Aorta (tissue), 5 donors: ENCODE results near the gene CMBL. TPM values are rescaled to one million over a fixed set of nuclear protein-coding genes. Genes with fewer than 3 reads are reported as not detected.

Experiments used
- ATAC-seq: fragments of 200-7000 bp; cut with Tn5 transposase; one replicate; pipeline ENCODE4 v1.9.1; 2022; ENCODE audit warnings: moderate library complexity; ENCODE audit not compliant: low FRiP score
- DNase-seq, 2 donors: peaks; one replicate each; pipeline ENCODE4 v3.0.0-alpha.2; 2020
- H3K27ac ChIP-seq, 2 donors: one replicate each; pipeline ENCODE4 v1.5.1; 2013; ENCODE audit warnings: low read length in 2 of 2, mild to moderate bottlenecking in 2 of 2, moderate library complexity in 2 of 2, control low read depth in 1 of 2, inconsistent platforms in 1 of 2, low read depth in 1 of 2
- H3K27me3 ChIP-seq, 2 donors: one replicate each; pipeline ENCODE4 v1.6.1; 2013; ENCODE audit warnings: control low read depth in 1 of 2, low read length in 1 of 2, mild to moderate bottlenecking in 1 of 2, moderate library complexity in 1 of 2; ENCODE audit not compliant: insufficient read depth in 2 of 2, control insufficient read depth in 1 of 2
- H3K36me3 ChIP-seq, 2 donors: one replicate each; pipeline ENCODE4 v1.6.1; 2013; ENCODE audit warnings: control low read depth in 1 of 2, low read length in 1 of 2, mild to moderate bottlenecking in 1 of 2; ENCODE audit not compliant: insufficient read depth in 2 of 2, control insufficient read depth in 1 of 2
- H3K4me1 ChIP-seq, 2 donors: one replicate each; pipeline ENCODE4 v1.6.1; 2013; ENCODE audit warnings: low read length in 2 of 2, control low read depth in 1 of 2, mild to moderate bottlenecking in 1 of 2, moderate library complexity in 1 of 2; ENCODE audit not compliant: insufficient read depth in 2 of 2, control insufficient read depth in 1 of 2
- H3K4me3 ChIP-seq, 2 donors: one replicate each; pipeline ENCODE4 v1.5.1; 2013; ENCODE audit warnings: low read length in 2 of 2, control low read depth in 1 of 2, mild to moderate bottlenecking in 1 of 2
- H3K9me3 ChIP-seq: one replicate; pipeline ENCODE4 v1.6.1; 2013; ENCODE audit warnings: mild to moderate bottlenecking, low read length; ENCODE audit not compliant: control insufficient read depth
- WGBS, 2 donors: extraction: QIAGEN DNeasy Blood & Tissue Kit; methylation state at CpG; one replicate each; pipeline ENCODE4 v1.1.7; 2013; 5-methylcytosine and 5-hydroxymethylcytosine counted together
- intact Hi-C, 2 donors: fragments of 100-400 bp; cut with DNase I; formaldehyde crosslinking; loops; one replicate each; pipeline versions ENCODE4 v1.14.2 to v1.15.0; 2022
- polyA plus RNA-seq, 2 donors: library from polyadenylated mRNA; stranded (reverse); fragments of 200-250 nt; gene quantifications; one replicate each; pipeline ENCODE4 v1.2.3, GENCODE V29; 2013
- total RNA-seq, 2 donors: library from RNA; stranded (reverse); fragmentation: NEBNext Ultra II Directional; extraction: Animal tissue kit (Norgen Biotek cat#: 25700); gene quantifications; one replicate each; pipeline ENCODE4 v1.2.1, GENCODE V29; 2021
- donor health status: healthy with polysubstance abuse.
- donor health status: Bipolar disorder and iron deficiency.
- donor health status: DM: no; HTN: no; CAD: no.
- donor health status: DM: no; HTN: no; CAD: no.
- donor health status: DM: yes; HTN: yes; CAD: no.

CMBL gene
- total and polyA plus RNA-seq, 4 donors = 7.5 to 76.4 (median 19.8) TPM

DNA sequence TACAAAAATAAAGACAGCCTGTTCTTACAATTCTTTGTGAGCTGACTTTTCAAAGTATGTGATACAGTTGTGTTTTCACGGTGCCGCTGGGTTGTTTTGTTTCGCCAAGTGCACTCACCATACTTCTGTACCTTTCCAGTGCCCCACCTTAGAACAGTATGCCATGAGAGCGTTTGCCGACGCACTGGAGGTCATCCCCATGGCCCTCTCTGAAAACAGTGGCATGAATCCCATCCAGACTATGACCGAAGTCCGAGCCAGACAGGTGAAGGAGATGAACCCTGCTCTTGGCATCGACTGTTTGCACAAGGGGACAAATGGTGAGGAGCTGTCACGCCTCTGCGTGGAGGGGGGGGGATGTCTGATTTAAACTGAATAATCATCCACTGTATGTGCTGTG, 44.7 kb downstream of the CMBL start:
- DNase-seq = no peak
- Histone ChIP-seq H3K36me3 (peaks cover 2 to 20% of the 10 kb centered on the region in 2 donors), H3K9me3 (no peaks in the 10 kb centered on the region), H3K4me1 (no peaks in the 10 kb centered on the region), H3K27me3 (no peaks in the 10 kb centered on the region), H3K4me3 (no peak overlapping the region), H3K27ac (no peak overlapping the region)
- no peak for ATAC-seq
- WGBS, 2 donors = 92 to 93% methylated on average over 11 of the region's 11 CpGs
- intact Hi-C loops = no loop called here

DNA sequence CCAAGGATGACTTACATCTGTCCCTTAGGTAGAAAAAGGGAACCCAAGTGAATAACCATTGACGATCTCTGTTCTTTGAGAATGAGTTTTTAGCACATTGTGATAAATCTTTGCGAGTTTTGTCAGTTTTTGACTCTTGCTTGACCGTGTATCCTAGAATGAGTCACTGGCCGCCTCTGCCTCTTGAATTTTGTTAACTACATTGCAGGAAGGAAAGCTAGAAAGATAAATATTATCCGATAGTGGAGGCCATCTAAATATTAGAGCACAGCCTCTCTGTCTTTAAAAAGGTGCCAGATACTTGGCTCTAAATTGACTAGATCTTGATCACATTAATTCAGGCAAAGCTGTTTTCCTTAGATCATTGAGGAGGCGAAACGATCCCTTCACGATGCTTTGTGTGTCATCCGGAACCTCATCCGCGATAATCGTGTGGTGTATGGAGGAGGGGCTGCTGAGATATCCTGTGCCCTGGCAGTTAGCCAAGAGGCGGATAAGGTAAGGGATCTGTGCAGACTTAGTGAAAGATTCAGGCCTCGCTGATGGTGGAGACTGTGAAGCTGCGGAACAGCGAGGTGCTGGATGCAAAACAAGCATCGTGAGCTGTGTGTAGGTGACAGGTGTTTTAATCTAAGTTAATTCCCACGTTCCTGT, 45.5 kb downstream of the CMBL start:
- WGBS, 2 donors = 72 to 75% methylated on average over 18 of the region's 18 CpGs
- no peaks in the 10 kb centered on the region for H3K9me3 ChIP-seq
- peaks cover 2 to 20% of the 10 kb centered on the region in 2 donors for H3K36me3 ChIP-seq
- ATAC-seq (no peak), DNase-seq (no peak)
- intact Hi-C loops = no loop called here
- H3K27me3 ChIP-seq = no peaks in the 10 kb centered on the region
- no peak overlapping the region for H3K27ac ChIP-seq
- H3K4me3 ChIP-seq = no peak overlapping the region
- H3K4me1 ChIP-seq = no peaks in the 10 kb centered on the region

DNA sequence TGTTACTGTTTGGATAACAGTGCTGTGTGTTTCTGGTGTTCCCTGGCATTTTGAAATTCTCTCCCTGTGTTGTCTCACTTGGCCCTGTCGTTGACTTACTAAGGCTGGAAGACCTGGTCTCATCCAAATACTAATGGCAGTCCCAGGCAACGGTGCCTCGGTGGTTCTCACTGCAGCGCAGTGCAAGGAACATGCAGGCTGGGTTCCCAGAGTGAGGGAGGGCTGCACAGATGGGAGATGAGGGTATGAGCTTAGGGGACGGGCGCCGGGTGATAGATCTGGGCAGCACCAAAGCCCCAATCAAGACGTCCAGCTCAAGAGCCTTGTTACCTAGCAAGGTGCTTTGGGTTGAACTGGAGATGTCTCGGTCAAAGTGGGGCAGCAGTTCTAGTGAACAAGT, 46.6 kb downstream of the CMBL start:
- H3K4me3 ChIP-seq = no peak overlapping the region
- intact Hi-C loops = no loop called here
- no peaks in the 10 kb centered on the region for H3K27me3 ChIP-seq
- peaks cover 2 to 26% of the 10 kb centered on the region in 2 donors for H3K36me3 ChIP-seq
- ATAC-seq (no peak), DNase-seq (no peak)
- H3K4me1 ChIP-seq = no peaks in the 10 kb centered on the region
- no peak overlapping the region for H3K27ac ChIP-seq
- no peaks in the 10 kb centered on the region for H3K9me3 ChIP-seq
- WGBS, 2 donors = 82 to 84% methylated on average over 9 of the region's 9 CpGs

DNA sequence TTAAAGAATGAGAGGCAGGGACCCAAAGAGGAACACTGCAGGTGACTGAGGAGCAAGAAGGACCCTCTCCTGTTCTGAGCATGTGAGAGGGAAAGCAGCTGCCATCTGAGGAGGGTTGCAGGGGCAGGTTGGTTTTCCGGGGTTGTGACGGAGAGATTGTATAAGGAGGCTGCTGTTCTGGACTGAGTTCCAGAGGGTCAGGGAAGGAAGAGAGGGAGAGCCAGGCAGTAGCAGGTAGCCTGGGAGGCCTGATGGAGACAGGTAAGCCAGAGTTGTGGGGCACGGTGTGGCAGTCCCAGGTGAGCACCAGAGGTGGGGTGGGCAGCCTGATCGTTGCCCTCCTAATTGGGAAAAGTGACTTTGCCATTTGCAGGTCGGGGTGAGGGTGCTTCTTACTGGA, 47.8 kb downstream of the CMBL start:
- intact Hi-C loops = no loop called here

DNA sequence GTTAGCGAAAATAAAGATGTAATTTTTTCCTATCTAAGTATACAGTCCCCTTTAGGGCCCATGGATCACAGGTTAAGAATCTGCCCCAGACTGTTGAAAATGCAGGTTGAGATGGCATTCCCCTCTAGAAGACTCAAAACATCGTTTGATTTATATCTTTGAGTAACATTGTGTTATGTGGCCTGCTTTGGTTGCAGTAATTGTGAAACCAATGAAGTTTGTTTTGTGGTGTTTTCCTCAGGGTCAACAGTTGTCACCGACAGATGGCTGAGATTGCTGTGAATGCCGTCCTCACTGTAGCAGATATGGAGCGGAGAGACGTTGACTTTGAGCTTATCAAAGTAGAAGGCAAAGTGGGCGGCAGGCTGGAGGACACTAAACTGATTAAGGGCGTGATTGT, 49.8 kb downstream of the CMBL start:
- intact Hi-C loops = no loop called here
- H3K27ac ChIP-seq = no peak overlapping the region
- ATAC-seq (no peak), DNase-seq (no peak)
- H3K4me1 ChIP-seq = no peaks in the 10 kb centered on the region
- WGBS, 2 donors = 72 to 77% methylated on average over 8 of the region's 8 CpGs
- H3K36me3 ChIP-seq = peaks cover 4 to 25% of the 10 kb centered on the region in 2 donors
- H3K27me3 ChIP-seq = no peaks in the 10 kb centered on the region
- H3K4me3 ChIP-seq = no peak overlapping the region
- H3K9me3 ChIP-seq = no peaks in the 10 kb centered on the region

More for the DNA sequence above, 47.8 kb downstream of the CMBL start:
- Histone ChIP-seq H3K4me1 (no peaks in the 10 kb centered on the region), H3K27ac (no peak overlapping the region), H3K27me3 (no peaks in the 10 kb centered on the region), H3K36me3 (peaks cover 4 to 26% of the 10 kb centered on the region in 2 donors), H3K9me3 (no peaks in the 10 kb centered on the region), H3K4me3 (no peak overlapping the region)
- 83 to 88% methylated on average over 5 of the region's 5 CpGs for WGBS, 2 donors
- ATAC-seq (no peak), DNase-seq (no peak)

DNA sequence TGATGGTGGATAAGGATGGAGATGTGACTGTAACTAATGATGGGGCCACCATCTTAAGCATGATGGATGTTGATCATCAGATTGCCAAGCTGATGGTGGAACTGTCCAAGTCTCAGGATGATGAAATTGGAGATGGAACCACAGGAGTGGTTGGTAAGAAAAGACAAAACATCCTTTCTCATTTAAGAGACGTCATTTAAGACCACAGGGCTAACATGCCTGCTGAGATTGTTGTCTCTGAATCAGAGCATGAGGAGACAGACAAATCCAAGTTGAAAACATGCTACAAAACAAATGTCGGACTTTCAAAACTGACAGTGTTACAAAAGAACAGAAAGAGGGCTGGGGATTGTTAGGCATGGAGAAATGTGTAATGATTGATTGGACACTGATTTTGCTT, 53.0 kb downstream of the CMBL start:
- 33 to 35% methylated on average over 2 of the region's 2 CpGs for WGBS, 2 donors
- intact Hi-C loops = no loop called here
- no peak overlapping the region for H3K27ac ChIP-seq
- no peaks in the 10 kb centered on the region for H3K9me3 ChIP-seq
- no peaks in the 10 kb centered on the region for H3K27me3 ChIP-seq
- DNase-seq (no peak), ATAC-seq (no peak)
- peaks cover 4 to 15% of the 10 kb centered on the region in 2 donors for H3K36me3 ChIP-seq
- peaks cover 0 to 7% of the 10 kb centered on the region in 2 donors for H3K4me1 ChIP-seq
- H3K4me3 ChIP-seq = no peak overlapping the region

DNA sequence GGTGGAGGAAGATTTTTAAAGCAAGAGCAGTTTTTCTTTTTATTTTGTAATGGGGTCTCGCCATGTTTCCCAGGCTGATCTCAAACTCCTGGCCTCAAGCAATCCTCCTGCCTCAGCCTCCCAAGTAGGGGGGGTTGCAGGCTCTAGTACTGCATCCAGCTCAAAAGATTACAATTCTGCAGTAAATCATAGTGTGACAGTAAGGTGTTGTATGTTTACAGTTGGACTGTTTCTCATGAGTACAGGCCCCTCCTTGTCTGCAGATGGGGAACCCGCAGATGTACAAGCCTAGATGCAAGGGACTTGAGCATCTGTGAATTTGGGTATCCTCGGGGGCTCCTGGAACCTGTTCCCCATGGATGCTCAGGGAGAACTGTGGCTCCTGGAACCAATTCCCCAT, 54.3 kb downstream of the CMBL start:
- intact Hi-C loops = no loop called here
- 91 to 92% methylated on average over 3 of the region's 3 CpGs for WGBS, 2 donors
- peaks cover 4 to 10% of the 10 kb centered on the region in 2 donors for H3K36me3 ChIP-seq

DNA sequence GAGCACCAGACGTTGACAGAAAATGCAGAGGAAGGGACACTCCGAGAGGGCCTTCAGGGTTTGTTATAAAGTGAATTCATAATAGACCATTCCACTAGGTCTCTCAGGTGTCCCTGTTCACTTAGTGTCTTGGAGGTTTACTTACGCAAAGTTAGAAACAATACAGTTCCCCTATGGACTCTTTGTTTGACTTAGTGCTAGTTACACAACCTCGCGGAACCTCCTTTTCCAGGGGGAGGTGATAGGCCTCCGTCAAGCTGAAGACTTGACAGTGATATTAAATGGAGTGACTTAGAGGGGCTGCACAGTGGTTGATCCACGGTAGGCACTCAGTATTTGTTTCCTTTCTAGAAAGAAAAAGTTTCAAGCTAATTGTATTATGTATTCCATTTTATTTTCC, 56.3 kb downstream of the CMBL start:
- intact Hi-C loops = no loop called here
- 49 to 50% methylated on average over 7 of the region's 7 CpGs for WGBS, 2 donors
- ATAC-seq = no peak
- Histone ChIP-seq H3K27ac (no peak overlapping the region), H3K27me3 (no peaks in the 10 kb centered on the region), H3K36me3 (peaks cover 2 to 6% of the 10 kb centered on the region in 2 donors), H3K4me1 (peaks cover 0 to 7% of the 10 kb centered on the region in 2 donors), H3K4me3 (peak overlapping the region; percentile 23 to 85), H3K9me3 (no peaks in the 10 kb centered on the region)
- no peak for DNase-seq

More for the DNA sequence above, 54.3 kb downstream of the CMBL start:
- ATAC-seq (no peak), DNase-seq (no peak)
- H3K4me3 ChIP-seq = no peak overlapping the region
- H3K27me3 ChIP-seq = no peaks in the 10 kb centered on the region
- H3K9me3 ChIP-seq = no peaks in the 10 kb centered on the region
- no peak overlapping the region for H3K27ac ChIP-seq
- peaks cover 0 to 7% of the 10 kb centered on the region in 2 donors for H3K4me1 ChIP-seq

DNA sequence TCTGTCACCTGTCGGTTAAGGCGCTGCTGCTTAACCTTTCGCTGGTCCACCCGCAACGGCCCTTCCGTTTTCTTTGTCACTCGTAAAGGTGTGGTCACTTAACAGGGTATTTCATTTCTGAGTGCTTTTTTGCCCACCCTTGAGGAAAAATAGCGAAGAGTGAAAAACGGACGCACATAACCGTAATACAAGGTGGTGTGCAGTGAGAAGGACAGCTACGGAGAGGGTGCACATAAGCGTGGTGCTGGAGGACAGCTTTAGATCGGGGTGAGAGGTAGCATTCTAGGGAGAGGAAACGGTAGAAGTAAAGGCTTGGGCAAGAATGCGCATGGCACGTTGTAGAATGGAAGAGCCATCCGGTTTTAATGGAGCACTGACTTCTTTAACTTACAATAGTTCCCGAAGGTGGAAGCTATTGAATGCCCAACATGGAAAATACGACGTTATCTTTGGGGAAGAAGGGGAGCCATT, 56.9 kb downstream of the CMBL start:
- Histone ChIP-seq H3K4me1 (peaks cover 0 to 7% of the 10 kb centered on the region in 2 donors), H3K9me3 (no peaks in the 10 kb centered on the region), H3K27me3 (no peaks in the 10 kb centered on the region), H3K4me3 (peak overlapping the region; percentile 23 to 85), H3K27ac (no peak overlapping the region), H3K36me3 (peaks cover 2 to 3% of the 10 kb centered on the region in 2 donors)
- 0% methylated on average over 21 of the region's 21 CpGs for WGBS, 2 donors
- ATAC-seq (no peak), DNase-seq (no peak)
- intact Hi-C loops = no loop called here
